IMR-90 (cell line): Measurements from ENCODE around the gene DIP2B. TPM values are rescaled to one million over a fixed set of nuclear protein-coding genes. Genes with fewer than 3 reads are reported as not detected.
A peak's percentile ranks its signal among the peaks of the same experiment; 100 is the strongest.

ENCODE experiments used
- ATAC-seq: fragments of 200-7000 bp; cut with Tn5 transposase; 2 replicates; pipeline ENCODE4 v1.9.1; 2020; ENCODE audit warnings: low read depth, mild to moderate bottlenecking, moderate library complexity
- BruUV-seq: library from RNA; stranded (reverse); fragments of 400-500 nt; replicated peaks from 2 replicates; lab custom pipeline; 2021; lab: Mats Ljungman, UMichigan
- CTCF ChIA-PET: fragments of 300-600 bp; formaldehyde crosslinking; extraction: SDS; loops from one replicate; lab custom pipeline; 2021; ENCODE audit warnings: antibody characterized with exemption; lab: Yijun Ruan, JAX
- POLR2A ChIA-PET: fragments of 300-600 bp; sonication (Branson Sonifier 250); formaldehyde crosslinking; loops from one replicate; lab custom pipeline; 2022; ENCODE audit warnings: antibody characterized with exemption; ENCODE audit not compliant: unreplicated experiment; lab: Charles Lee
- DNase-seq: peaks from one replicate; pipeline ENCODE4 v3.0.0; 2013
- H2AFZ ChIP-seq: replicated peaks from 2 replicates; pipeline ENCODE3; 2013; ENCODE audit warnings: low read length, mild to moderate bottlenecking; ENCODE audit not compliant: poor library complexity
- H2AK5ac ChIP-seq: 2 replicates; pipeline ENCODE4 v1.6.1; 2013; ENCODE audit warnings: low read depth, low read length, inconsistent platforms
- H2AK9ac ChIP-seq: replicated peaks from 2 replicates; pipeline ENCODE3; 2013; ENCODE audit warnings: mild to moderate bottlenecking, low read depth, low read length, moderate library complexity; ENCODE audit not compliant: poor library complexity
- H2BK120ac ChIP-seq: 2 replicates; pipeline ENCODE4 v1.6.1; 2013; ENCODE audit warnings: low read depth, low read length, inconsistent platforms
- H2BK15ac ChIP-seq: 3 replicates; pipeline ENCODE4 v1.6.1; 2013; ENCODE audit warnings: low read depth, low read length, inconsistent platforms
- H2BK20ac ChIP-seq: 2 replicates; pipeline ENCODE4 v1.6.1; 2013; ENCODE audit warnings: low read depth, mild to moderate bottlenecking, inconsistent platforms, low read length, moderate library complexity
- H2BK5ac ChIP-seq: 2 replicates; pipeline ENCODE4 v1.6.1; 2013; ENCODE audit warnings: mild to moderate bottlenecking, low read depth, low read length, inconsistent platforms; ENCODE audit not compliant: poor library complexity, severe bottlenecking
- H3K14ac ChIP-seq: replicated peaks from 2 replicates; pipeline ENCODE4 v1.6.1; 2013; ENCODE audit warnings: low read depth, low read length, inconsistent platforms
- H3K18ac ChIP-seq: 2 replicates; pipeline ENCODE4 v1.6.1; 2013; ENCODE audit warnings: low read depth, low read length, control low read depth
- H3K23ac ChIP-seq: 2 replicates; pipeline ENCODE4 v1.6.1; 2013; ENCODE audit warnings: low read depth, low read length, inconsistent platforms
- H3K27ac ChIP-seq: 2 replicates; pipeline ENCODE4 v1.5.1; 2013; ENCODE audit warnings: mild to moderate bottlenecking, control low read depth, low read length; ENCODE audit not compliant: insufficient read depth
- H3K27me3 ChIP-seq: 2 replicates; pipeline ENCODE4 v1.6.1; 2013; ENCODE audit warnings: low read length; ENCODE audit not compliant: control insufficient read depth, insufficient read depth
- H3K36me3 ChIP-seq: 2 replicates; pipeline ENCODE4 v1.6.1; 2013; ENCODE audit warnings: low read length, mixed read lengths; ENCODE audit not compliant: control insufficient read depth, insufficient read depth
- H3K4ac ChIP-seq: 2 replicates; pipeline ENCODE4 v1.6.1; 2013; ENCODE audit warnings: low read depth, low read length, inconsistent platforms
- H3K4me1 ChIP-seq: 2 replicates; pipeline ENCODE4 v1.6.1; 2013; ENCODE audit warnings: low read length, mixed read lengths; ENCODE audit not compliant: control insufficient read depth, insufficient read depth
- H3K4me2 ChIP-seq: 2 replicates; pipeline ENCODE4 v1.6.1; 2013; ENCODE audit warnings: low read depth, mild to moderate bottlenecking, control low read depth, low read length, moderate library complexity
- H3K4me3 ChIP-seq: 2 replicates; pipeline ENCODE4 v1.5.1; 2013; ENCODE audit warnings: low read depth, mild to moderate bottlenecking, control low read depth, low read length, moderate library complexity; ENCODE audit not compliant: insufficient read depth
- H3K56ac ChIP-seq: 2 replicates; pipeline ENCODE4 v1.6.1; 2013; ENCODE audit warnings: low read length, inconsistent platforms; ENCODE audit not compliant: insufficient read depth; ENCODE audit errors: extremely low read depth
- H3K79me1 ChIP-seq, 2 experiments: 2 replicates each; pipeline ENCODE4 v1.6.1; 2013; ENCODE audit warnings: low read length in 2 of 2, inconsistent platforms in 1 of 2, low read depth in 1 of 2
- H3K9ac ChIP-seq: 2 replicates; pipeline ENCODE4 v1.6.1; 2013; ENCODE audit warnings: low read depth, low read length, control low read depth
- H3K9me1 ChIP-seq: 2 replicates; pipeline ENCODE4 v1.6.1; 2013; ENCODE audit warnings: low read length, inconsistent platforms; ENCODE audit not compliant: insufficient read depth
- H3K9me3 ChIP-seq: 2 replicates; pipeline ENCODE4 v1.6.1; 2013; ENCODE audit warnings: low read length; ENCODE audit not compliant: control insufficient read depth, insufficient read depth
- H4K20me1 ChIP-seq: 2 replicates; pipeline ENCODE4 v1.6.1; 2013; ENCODE audit warnings: low read length, inconsistent platforms; ENCODE audit not compliant: insufficient read depth
- H4K5ac ChIP-seq: 2 replicates; pipeline ENCODE4 v1.6.1; 2013; ENCODE audit warnings: mild to moderate bottlenecking, low read depth, low read length, control low read depth
- H4K8ac ChIP-seq, 2 experiments: 2 replicates each; pipeline ENCODE4 v1.6.1; 2013; ENCODE audit warnings: low read depth in 2 of 2, low read length in 2 of 2, control low read depth in 1 of 2, inconsistent platforms in 1 of 2
- H4K91ac ChIP-seq: 2 replicates; pipeline ENCODE4 v1.6.1; 2013; ENCODE audit warnings: low read depth, low read length, inconsistent platforms; ENCODE audit not compliant: insufficient read depth
- BHLHE40 ChIP-seq: fragments of 150-350 bp; IDR thresholded peaks from 2 replicates; pipeline ENCODE4 v1.6.1; 2016; ENCODE audit warnings: mild to moderate bottlenecking, low read depth, low read length
- FOS ChIP-seq: fragments of 150-350 bp; IDR thresholded peaks from 2 replicates; pipeline ENCODE4 v1.6.1; 2016; ENCODE audit warnings: low read depth, low read length
- WGBS, 2 experiments: methylation state at CpG; one replicate each; pipeline versions ENCODE4 v1.1.5 to v1.1.7; 2013; ENCODE audit warnings: missing lambda C conversion rate in 2 of 2; ENCODE audit not compliant: insufficient read length in 1 of 2; ENCODE audit errors: extremely low coverage in 2 of 2; 5-methylcytosine and 5-hydroxymethylcytosine counted together
- dilution Hi-C: fragments of 300-500 bp; cut with HindIII; formaldehyde crosslinking; loops from one replicate; pipeline ENCODE4 v1.14.3; 2018; ENCODE audit warnings: low sequenced_read_pairs; ENCODE audit not compliant: unreplicated experiment
- in situ Hi-C: fragments of 300-500 bp; cut with MboI; formaldehyde crosslinking; loops from 3 replicates; pipeline ENCODE4 v1.14.3; 2019; ENCODE audit warnings: low sequenced_read_pairs, inconsistent platforms, mixed read lengths
- intact Hi-C: fragments of 100-400 bp; cut with micrococcal nuclease; formaldehyde crosslinking; loops from 2 replicates; pipeline ENCODE4 v1.10.0; 2022
- polyA plus RNA-seq, 3 experiments: library from polyadenylated mRNA; depleted of rRNA; stranded (reverse); fragments of >200 nt; gene quantifications; 2 replicates each; pipeline ENCODE4 v1.2.3, GENCODE V29; 2012; ENCODE audit warnings: low replicate concordance in 1 of 3
- total RNA-seq: library from RNA; depleted of rRNA; stranded (reverse); fragments of >200 nt; gene quantifications from 2 replicates; pipeline ENCODE4 v1.2.3, GENCODE V29; 2012

The DIP2B gene
- total and polyA plus RNA-seq, 2 of the 4 experiments (the other 2 are of a cell fraction): 7.7 to 12.9 TPM

GRCh38 chr12:50572760-50573159, 68.0 kb downstream of the DIP2B start:
- Histone ChIP-seq H3K23ac (no peak overlapping the region), H3K9ac (no peak overlapping the region), H2AFZ (no peak overlapping the region), H2AK9ac (no peak overlapping the region), H3K27ac (peak overlapping the region; percentile 71; the same call in 1 of the 2 replicates), H3K4me3 (no peak overlapping the region), H3K9me3 (no peaks in the 10 kb centered on the region), H3K14ac (peak overlapping the region; percentile 60), H3K56ac (no peak overlapping the region), H3K4me2 (peak overlapping the region; percentile 62; the same call in 1 of the 2 replicates), H2AK5ac (peak overlapping the region; percentile 53; the same call in 1 of the 2 replicates), H2BK5ac (peak overlapping the region; percentile 46), H4K20me1 (peaks cover 33% of the 10 kb centered on the region; the same call in 1 of the 2 replicates), H3K4ac (peak overlapping the region; percentile 45; the same call in 1 of the 2 replicates), H3K36me3 (no peaks in the 10 kb centered on the region), H2BK120ac (peak overlapping the region; percentile 28; the same call in 1 of the 2 replicates), H3K4me1 (peaks cover 29% of the 10 kb centered on the region), H3K79me1 (peaks cover 26 to 67% of the 10 kb centered on the region in 2 experiments), H2BK15ac (no peak overlapping the region; the same call in 2 of the 3 replicates), H3K9me1 (peaks cover 19% of the 10 kb centered on the region), H4K91ac (peak overlapping the region; percentile 35; the same call in 1 of the 2 replicates), H4K5ac (peak overlapping the region; percentile 70), H2BK20ac (peak overlapping the region; percentile 51; the same call in 1 of the 2 replicates), H3K27me3 (no peaks in the 10 kb centered on the region), H3K18ac (peak overlapping the region; percentile 94), H4K8ac (no peak overlapping the region; a peak in 1 of 4 replicates)
- DNase-seq: no peak
- dilution Hi-C loops (no loop called here), in situ Hi-C loops (no loop called here), intact Hi-C loops (loop anchor here (5.0 kb wide), 3 partner anchors 50 to 65 kb away; no protein-coding TSS in a partner anchor)
- CTCF ChIA-PET: interaction anchor here (0.6 kb wide), 1 partner anchor 36 kb away, joined by 4 read pairs; no protein-coding TSS in a partner anchor
- 0 out of 2 replicates have a peak, but pooled peaks have one; percentile 10 for ATAC-seq
- POLR2A ChIA-PET: no interaction called here
- BruUV-seq: no TSS peak
- TF ChIP-seq BHLHE40: no peak
- TF ChIP-seq FOS: no peak
- 100% methylated on average over 1 of the region's 3 CpGs; no CpG with 5 or more reads in 1 of the 2 experiments for WGBS, 2 experiments
